Peyer's patch (tissue), 4 donors: ENCODE data around the gene SBF2.

Source experiments
- CTCF ChIP-seq, 6 experiments: fragments of 450-650 bp in 4 of 6; fragments of 200-600 bp in 2 of 6; sonication (generic) in 1 of 6; IDR thresholded peaks; one replicate each; pipeline ENCODE4 v1.5.1; 2017 to 2019; ENCODE audit warnings: antibody characterized with exemption in 6 of 6, mild to moderate bottlenecking in 3 of 6, moderate library complexity in 1 of 6
- POLR2A ChIP-seq, 2 donors: fragments of 450-650 bp; IDR thresholded peaks; one replicate each; pipeline ENCODE4 v1.5.1; 2017; ENCODE audit warnings: antibody characterized with exemption in 2 of 2, mild to moderate bottlenecking in 2 of 2, moderate library complexity in 2 of 2

GRCh38 chr11:9853929-9854552 lies 440.0 kb downstream of the SBF2 start:
- no peak for TF ChIP-seq POLR2A (IDR thresholded peaks at IDR 0.05)
- no peak for TF ChIP-seq CTCF (IDR thresholded peaks at IDR 0.05)
